ENCODE results near the gene PSMG3. TPM values are rescaled to one million over a fixed set of nuclear protein-coding genes. Genes with fewer than 3 reads are reported as not detected.
A peak's percentile ranks its signal among the peaks of the same experiment; 100 is the strongest.

The PSMG3 gene
- total and polyA plus RNA-seq, 2 experiments from 2014 or later = 28.3 to 84.8 TPM

DNA sequence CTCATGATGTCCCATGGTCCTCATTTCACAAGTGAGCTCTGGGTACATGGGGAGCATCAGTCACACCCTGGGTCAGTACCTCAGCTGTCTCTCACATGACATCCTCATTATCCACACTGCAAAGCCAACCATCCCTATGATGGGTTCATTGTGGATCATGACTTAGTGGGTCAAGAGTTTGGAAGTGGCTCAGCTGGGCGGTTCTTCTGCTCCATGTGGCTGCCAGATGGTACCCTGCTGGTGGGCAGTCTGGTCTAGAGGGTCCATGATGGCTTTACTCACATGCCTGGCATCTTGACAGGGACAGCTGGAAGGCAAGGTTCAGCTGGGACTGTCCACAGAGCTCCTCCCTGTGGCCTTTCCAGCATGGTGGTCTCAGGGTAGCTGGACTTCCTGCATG is 19.1 kb upstream of the PSMG3 start:
- Mint-ChIP-seq H3K27me3 (ENCODE audit: insufficient read depth, low read depth, poor library complexity) (peaks cover 12% of the 10 kb centered on the region), H3K4me1 (peaks cover 7% of the 10 kb centered on the region; the same call in 1 of the 3 replicates), H3K36me3 (ENCODE audit: low read depth) (peaks cover 14% of the 10 kb centered on the region; the same call in 1 of the 3 replicates), H3K27ac (no peak overlapping the region), H3K9me3 (peaks cover 15% of the 10 kb centered on the region), H3K4me3 (no peak overlapping the region)
- DNase-seq (ENCODE audit: low spot score) (no peak), ATAC-seq (no peak)
- Histone ChIP-seq H3K27me3 (ENCODE audit: insufficient read depth) (no peaks in the 10 kb centered on the region), H3F3A (replicated peaks; ENCODE audit: low read depth) (no peaks in the 10 kb centered on the region), H2AFZ (no peak overlapping the region), H3K27ac (ENCODE audit: low read depth) (no peak overlapping the region), H3K4me3 (no peak overlapping the region), H3K36me3 (ENCODE audit: insufficient read depth) (no peaks in the 10 kb centered on the region), H3K4me2 (no peak overlapping the region), H3K79me2 (replicated peaks; ENCODE audit: insufficient read depth) (no peaks in the 10 kb centered on the region), H4K20me1 (replicated peaks; ENCODE audit: insufficient read depth) (no peaks in the 10 kb centered on the region), H3K4me1 (ENCODE audit: insufficient read depth) (no peaks in the 10 kb centered on the region), H3K9me2 (ENCODE audit: insufficient read depth) (no peaks in the 10 kb centered on the region)
- no peak for TF ChIP-seq POLR2AphosphoS5 (IDR thresholded peaks at IDR 0.05; ENCODE audit: low read depth)
- TF ChIP-seq, protein P1, sequence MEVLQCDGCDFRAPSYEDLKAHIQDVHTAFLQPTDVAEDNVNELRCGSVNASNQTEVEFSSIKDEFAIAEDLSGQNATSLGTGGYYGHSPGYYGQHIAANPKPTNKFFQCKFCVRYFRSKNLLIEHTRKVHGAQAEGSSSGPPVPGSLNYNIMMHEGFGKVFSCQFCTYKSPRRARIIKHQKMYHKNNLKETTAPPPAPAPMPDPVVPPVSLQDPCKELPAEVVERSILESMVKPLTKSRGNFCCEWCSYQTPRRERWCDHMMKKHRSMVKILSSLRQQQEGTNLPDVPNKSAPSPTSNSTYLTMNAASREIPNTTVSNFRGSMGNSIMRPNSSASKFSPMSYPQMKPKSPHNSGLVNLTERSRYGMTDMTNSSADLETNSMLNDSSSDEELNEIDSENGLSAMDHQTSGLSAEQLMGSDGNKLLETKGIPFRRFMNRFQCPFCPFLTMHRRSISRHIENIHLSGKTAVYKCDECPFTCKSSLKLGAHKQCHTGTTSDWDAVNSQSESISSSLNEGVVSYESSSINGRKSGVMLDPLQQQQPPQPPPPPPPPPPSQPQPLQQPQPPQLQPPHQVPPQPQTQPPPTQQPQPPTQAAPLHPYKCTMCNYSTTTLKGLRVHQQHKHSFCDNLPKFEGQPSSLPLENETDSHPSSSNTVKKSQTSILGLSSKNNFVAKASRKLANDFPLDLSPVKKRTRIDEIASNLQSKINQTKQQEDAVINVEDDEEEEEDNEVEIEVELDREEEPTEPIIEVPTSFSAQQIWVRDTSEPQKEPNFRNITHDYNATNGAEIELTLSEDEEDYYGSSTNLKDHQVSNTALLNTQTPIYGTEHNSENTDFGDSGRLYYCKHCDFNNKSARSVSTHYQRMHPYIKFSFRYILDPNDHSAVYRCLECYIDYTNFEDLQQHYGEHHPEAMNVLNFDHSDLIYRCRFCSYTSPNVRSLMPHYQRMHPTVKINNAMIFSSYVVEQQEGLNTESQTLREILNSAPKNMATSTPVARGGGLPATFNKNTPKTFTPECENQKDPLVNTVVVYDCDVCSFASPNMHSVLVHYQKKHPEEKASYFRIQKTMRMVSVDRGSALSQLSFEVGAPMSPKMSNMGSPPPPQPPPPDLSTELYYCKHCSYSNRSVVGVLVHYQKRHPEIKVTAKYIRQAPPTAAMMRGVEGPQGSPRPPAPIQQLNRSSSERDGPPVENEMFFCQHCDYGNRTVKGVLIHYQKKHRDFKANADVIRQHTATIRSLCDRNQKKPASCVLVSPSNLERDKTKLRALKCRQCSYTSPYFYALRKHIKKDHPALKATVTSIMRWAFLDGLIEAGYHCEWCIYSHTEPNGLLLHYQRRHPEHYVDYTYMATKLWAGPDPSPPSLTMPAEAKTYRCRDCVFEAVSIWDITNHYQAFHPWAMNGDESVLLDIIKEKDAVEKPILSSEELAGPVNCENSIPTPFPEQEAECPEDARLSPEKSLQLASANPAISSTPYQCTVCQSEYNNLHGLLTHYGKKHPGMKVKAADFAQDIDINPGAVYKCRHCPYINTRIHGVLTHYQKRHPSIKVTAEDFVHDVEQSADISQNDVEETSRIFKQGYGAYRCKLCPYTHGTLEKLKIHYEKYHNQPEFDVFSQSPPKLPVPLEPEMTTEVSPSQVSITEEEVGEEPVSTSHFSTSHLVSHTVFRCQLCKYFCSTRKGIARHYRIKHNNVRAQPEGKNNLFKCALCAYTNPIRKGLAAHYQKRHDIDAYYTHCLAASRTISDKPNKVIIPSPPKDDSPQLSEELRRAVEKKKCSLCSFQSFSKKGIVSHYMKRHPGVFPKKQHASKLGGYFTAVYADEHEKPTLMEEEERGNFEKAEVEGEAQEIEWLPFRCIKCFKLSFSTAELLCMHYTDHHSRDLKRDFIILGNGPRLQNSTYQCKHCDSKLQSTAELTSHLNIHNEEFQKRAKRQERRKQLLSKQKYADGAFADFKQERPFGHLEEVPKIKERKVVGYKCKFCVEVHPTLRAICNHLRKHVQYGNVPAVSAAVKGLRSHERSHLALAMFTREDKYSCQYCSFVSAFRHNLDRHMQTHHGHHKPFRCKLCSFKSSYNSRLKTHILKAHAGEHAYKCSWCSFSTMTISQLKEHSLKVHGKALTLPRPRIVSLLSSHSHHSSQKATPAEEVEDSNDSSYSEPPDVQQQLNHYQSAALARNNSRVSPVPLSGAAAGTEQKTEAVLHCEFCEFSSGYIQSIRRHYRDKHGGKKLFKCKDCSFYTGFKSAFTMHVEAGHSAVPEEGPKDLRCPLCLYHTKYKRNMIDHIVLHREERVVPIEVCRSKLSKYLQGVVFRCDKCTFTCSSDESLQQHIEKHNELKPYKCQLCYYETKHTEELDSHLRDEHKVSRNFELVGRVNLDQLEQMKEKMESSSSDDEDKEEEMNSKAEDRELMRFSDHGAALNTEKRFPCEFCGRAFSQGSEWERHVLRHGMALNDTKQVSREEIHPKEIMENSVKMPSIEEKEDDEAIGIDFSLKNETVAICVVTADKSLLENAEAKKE (CRISPR knock-in tag; IDR thresholded peaks at IDR 0.05) = no peak
- TF ChIP-seq STAT1 (IDR thresholded peaks at IDR 0.05; ENCODE audit: unreplicated experiment) = no peak
- no peak for TF ChIP-seq CREB1 (CRISPR knock-in tag; IDR thresholded peaks at IDR 0.05; ENCODE audit: low read depth)
- peak; percentile 90 for TF ChIP-seq ZNF331 (CRISPR knock-in tag; IDR thresholded peaks at IDR 0.05; ENCODE audit: low read depth)

DNA sequence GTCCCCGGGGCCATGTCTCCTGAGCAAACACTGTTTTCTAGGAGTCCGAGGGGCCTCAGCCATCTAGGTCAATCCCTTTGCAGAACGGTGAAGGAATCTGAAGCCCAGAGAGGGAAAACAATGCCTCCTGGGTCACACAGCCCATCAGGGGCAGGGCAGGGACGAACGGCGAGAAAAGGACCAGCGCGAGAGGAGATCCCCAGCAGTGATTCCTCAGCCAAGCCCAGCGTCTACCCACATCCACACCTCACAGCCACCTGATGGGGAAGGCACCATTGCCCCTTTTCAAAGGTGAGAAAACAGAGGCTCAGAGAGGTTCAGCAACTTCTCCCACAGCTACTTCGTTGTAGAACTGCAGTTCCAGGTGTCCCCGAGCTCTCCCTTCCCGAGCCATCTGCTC is 17.9 kb upstream of the PSMG3 start:
- TF ChIP-seq, protein P2, sequence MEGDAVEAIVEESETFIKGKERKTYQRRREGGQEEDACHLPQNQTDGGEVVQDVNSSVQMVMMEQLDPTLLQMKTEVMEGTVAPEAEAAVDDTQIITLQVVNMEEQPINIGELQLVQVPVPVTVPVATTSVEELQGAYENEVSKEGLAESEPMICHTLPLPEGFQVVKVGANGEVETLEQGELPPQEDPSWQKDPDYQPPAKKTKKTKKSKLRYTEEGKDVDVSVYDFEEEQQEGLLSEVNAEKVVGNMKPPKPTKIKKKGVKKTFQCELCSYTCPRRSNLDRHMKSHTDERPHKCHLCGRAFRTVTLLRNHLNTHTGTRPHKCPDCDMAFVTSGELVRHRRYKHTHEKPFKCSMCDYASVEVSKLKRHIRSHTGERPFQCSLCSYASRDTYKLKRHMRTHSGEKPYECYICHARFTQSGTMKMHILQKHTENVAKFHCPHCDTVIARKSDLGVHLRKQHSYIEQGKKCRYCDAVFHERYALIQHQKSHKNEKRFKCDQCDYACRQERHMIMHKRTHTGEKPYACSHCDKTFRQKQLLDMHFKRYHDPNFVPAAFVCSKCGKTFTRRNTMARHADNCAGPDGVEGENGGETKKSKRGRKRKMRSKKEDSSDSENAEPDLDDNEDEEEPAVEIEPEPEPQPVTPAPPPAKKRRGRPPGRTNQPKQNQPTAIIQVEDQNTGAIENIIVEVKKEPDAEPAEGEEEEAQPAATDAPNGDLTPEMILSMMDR (conservative IDR thresholded peaks at IDR 0.05; ENCODE audit: low read depth in 2 of 2) = no peak
- TF ChIP-seq POLR2AphosphoS5 (IDR thresholded peaks at IDR 0.05; ENCODE audit: low read depth) (no peak), EZH2phosphoT487 (IDR thresholded peaks at IDR 0.05; ENCODE audit: unreplicated experiment) (no peak), ZNF114 (CRISPR knock-in tag; IDR thresholded peaks at IDR 0.05) (no peak)
- TF ChIP-seq, protein P3, sequence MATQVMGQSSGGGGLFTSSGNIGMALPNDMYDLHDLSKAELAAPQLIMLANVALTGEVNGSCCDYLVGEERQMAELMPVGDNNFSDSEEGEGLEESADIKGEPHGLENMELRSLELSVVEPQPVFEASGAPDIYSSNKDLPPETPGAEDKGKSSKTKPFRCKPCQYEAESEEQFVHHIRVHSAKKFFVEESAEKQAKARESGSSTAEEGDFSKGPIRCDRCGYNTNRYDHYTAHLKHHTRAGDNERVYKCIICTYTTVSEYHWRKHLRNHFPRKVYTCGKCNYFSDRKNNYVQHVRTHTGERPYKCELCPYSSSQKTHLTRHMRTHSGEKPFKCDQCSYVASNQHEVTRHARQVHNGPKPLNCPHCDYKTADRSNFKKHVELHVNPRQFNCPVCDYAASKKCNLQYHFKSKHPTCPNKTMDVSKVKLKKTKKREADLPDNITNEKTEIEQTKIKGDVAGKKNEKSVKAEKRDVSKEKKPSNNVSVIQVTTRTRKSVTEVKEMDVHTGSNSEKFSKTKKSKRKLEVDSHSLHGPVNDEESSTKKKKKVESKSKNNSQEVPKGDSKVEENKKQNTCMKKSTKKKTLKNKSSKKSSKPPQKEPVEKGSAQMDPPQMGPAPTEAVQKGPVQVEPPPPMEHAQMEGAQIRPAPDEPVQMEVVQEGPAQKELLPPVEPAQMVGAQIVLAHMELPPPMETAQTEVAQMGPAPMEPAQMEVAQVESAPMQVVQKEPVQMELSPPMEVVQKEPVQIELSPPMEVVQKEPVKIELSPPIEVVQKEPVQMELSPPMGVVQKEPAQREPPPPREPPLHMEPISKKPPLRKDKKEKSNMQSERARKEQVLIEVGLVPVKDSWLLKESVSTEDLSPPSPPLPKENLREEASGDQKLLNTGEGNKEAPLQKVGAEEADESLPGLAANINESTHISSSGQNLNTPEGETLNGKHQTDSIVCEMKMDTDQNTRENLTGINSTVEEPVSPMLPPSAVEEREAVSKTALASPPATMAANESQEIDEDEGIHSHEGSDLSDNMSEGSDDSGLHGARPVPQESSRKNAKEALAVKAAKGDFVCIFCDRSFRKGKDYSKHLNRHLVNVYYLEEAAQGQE (IDR thresholded peaks at IDR 0.05; ENCODE audit: unreplicated experiment) = no peak
- H3K4me1 ChIP-seq (ENCODE audit: insufficient read depth) = no peaks in the 10 kb centered on the region
- H3K27ac Mint-ChIP-seq = no peak overlapping the region
- no peaks in the 10 kb centered on the region for H3K9me2 ChIP-seq (ENCODE audit: insufficient read depth)
- H3K36me3 Mint-ChIP-seq (ENCODE audit: low read depth) = peaks cover 14% of the 10 kb centered on the region; the same call in 1 of the 3 replicates
- no peak overlapping the region for H3K4me2 ChIP-seq
- no peaks in the 10 kb centered on the region for H3K27me3 ChIP-seq (ENCODE audit: insufficient read depth)
- ATAC-seq (no peak), DNase-seq (ENCODE audit: low spot score) (no peak)
- H3K9me3 Mint-ChIP-seq = peaks cover 15% of the 10 kb centered on the region
- no peak overlapping the region for H2AFZ ChIP-seq
- H3K79me2 ChIP-seq (replicated peaks; ENCODE audit: insufficient read depth) = no peaks in the 10 kb centered on the region
- H4K20me1 ChIP-seq (replicated peaks; ENCODE audit: insufficient read depth) = no peaks in the 10 kb centered on the region
- no peaks in the 10 kb centered on the region for H3K36me3 ChIP-seq (ENCODE audit: insufficient read depth)
- H3K4me1 Mint-ChIP-seq = peaks cover 6% of the 10 kb centered on the region; the same call in 1 of the 3 replicates
- H3F3A ChIP-seq (replicated peaks; ENCODE audit: low read depth) = no peaks in the 10 kb centered on the region
- H3K4me3 ChIP-seq = no peak overlapping the region
- H3K27ac ChIP-seq (ENCODE audit: low read depth) = no peak overlapping the region
- no peak overlapping the region for H3K4me3 Mint-ChIP-seq
- peaks cover 12% of the 10 kb centered on the region for H3K27me3 Mint-ChIP-seq (ENCODE audit: insufficient read depth, low read depth, poor library complexity)
